GM19372 (cell line): ENCODE results near the gene TRAF3IP1.

Experiments
- ATAC-seq: cut with Tn5 transposase; IDR thresholded peaks from one replicate; pipeline ENCODE4 v1.9.1; 2021; ENCODE audit warnings: mild to moderate bottlenecking, low read depth, moderate library complexity; ENCODE audit not compliant: unreplicated experiment

The TRAF3IP1 gene

GRCh38 chr2:238376884-238377391 lies 56.6 kb downstream of the TRAF3IP1 start:
- ATAC-seq = no peak

- no peak for ATAC-seq
Observed at GRCh38 chr2:238378230-238379095, 58.1 kb downstream of the TRAF3IP1 start.

GRCh38 chr2:238379096-238379810 lies 58.9 kb downstream of the TRAF3IP1 start:
- no peak for ATAC-seq

- ATAC-seq = no peak
Observed at GRCh38 chr2:238380336-238380735, 60.0 kb downstream of the TRAF3IP1 start.

GRCh38 chr2:238380785-238381184 lies 60.5 kb downstream of the TRAF3IP1 start:
- no peak for ATAC-seq

GRCh38 chr2:238381341-238382115 lies 61.2 kb downstream of the TRAF3IP1 start:
- no peak for ATAC-seq

- no peak for ATAC-seq
Observed at GRCh38 chr2:238382381-238382781, 62.1 kb downstream of the TRAF3IP1 start.

GRCh38 chr2:238383135-238383534 lies 62.8 kb downstream of the TRAF3IP1 start:
- no peak for ATAC-seq

- no peak for ATAC-seq
Observed at GRCh38 chr2:238383743-238384380, 63.5 kb downstream of the TRAF3IP1 start.

- ATAC-seq = no peak
Observed at GRCh38 chr2:238387332-238387731, 67.0 kb downstream of the TRAF3IP1 start.

- ATAC-seq = no peak
Observed at GRCh38 chr2:238388794-238389193, 68.5 kb downstream of the TRAF3IP1 start.

- no peak for ATAC-seq
Observed at GRCh38 chr2:238389988-238390589, 69.8 kb downstream of the TRAF3IP1 start.

- no peak for ATAC-seq
Observed at GRCh38 chr2:238391042-238391689, 70.8 kb downstream of the TRAF3IP1 start.

GRCh38 chr2:238396663-238397062 lies 76.3 kb downstream of the TRAF3IP1 start:
- no peak for ATAC-seq

GRCh38 chr2:238397356-238397755 lies 77.0 kb downstream of the TRAF3IP1 start:
- ATAC-seq = no peak

GRCh38 chr2:238398577-238398976 lies 78.3 kb downstream of the TRAF3IP1 start:
- ATAC-seq = no peak

- ATAC-seq = no peak
Observed at GRCh38 chr2:238399094-238399493, 78.8 kb downstream of the TRAF3IP1 start.

- no peak for ATAC-seq
Observed at GRCh38 chr2:238401551-238401950, 81.2 kb downstream of the TRAF3IP1 start.

- no peak for ATAC-seq
Observed at GRCh38 chr2:238403632-238404405, 83.5 kb downstream of the TRAF3IP1 start.
